Measurements from ENCODE around the gene DNAAF1.

DNA sequence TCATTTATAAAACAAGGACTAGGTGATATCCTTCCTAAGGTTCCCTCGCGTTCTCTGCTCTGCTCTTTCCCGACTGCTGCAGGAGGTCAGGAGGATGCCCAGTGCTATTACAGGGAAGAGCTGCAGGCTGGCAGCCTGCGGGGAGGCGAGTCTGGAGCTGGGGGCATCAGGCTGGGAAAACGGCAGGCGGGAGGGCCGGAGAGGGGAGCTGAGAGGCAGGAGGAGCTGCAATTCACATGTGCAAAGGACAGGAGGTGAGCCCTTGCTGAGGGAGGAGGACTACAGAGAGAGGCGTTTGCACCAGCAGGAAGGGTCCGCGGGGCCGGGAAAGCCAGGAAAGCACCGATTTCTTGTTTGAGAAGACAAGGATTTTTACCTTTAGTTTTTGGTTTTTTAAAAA lies 54.0 kb downstream of the DNAAF1 start:
- no peak for TF ChIP-seq POLR2A (IDR thresholded peaks at IDR 0.05)
- TF ChIP-seq, protein P1, sequence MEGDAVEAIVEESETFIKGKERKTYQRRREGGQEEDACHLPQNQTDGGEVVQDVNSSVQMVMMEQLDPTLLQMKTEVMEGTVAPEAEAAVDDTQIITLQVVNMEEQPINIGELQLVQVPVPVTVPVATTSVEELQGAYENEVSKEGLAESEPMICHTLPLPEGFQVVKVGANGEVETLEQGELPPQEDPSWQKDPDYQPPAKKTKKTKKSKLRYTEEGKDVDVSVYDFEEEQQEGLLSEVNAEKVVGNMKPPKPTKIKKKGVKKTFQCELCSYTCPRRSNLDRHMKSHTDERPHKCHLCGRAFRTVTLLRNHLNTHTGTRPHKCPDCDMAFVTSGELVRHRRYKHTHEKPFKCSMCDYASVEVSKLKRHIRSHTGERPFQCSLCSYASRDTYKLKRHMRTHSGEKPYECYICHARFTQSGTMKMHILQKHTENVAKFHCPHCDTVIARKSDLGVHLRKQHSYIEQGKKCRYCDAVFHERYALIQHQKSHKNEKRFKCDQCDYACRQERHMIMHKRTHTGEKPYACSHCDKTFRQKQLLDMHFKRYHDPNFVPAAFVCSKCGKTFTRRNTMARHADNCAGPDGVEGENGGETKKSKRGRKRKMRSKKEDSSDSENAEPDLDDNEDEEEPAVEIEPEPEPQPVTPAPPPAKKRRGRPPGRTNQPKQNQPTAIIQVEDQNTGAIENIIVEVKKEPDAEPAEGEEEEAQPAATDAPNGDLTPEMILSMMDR (IDR thresholded peaks at IDR 0.05) = no peak
